CD4-positive, alpha-beta T cell treated with Interleukin-15 for 1 hour (primary cell): ENCODE measurements around the gene TAMALIN.

Experiments used
- DNase-seq: peaks from one replicate; pipeline ENCODE4 v3.0.0-alpha.2; 2020

TAMALIN gene

DNA sequence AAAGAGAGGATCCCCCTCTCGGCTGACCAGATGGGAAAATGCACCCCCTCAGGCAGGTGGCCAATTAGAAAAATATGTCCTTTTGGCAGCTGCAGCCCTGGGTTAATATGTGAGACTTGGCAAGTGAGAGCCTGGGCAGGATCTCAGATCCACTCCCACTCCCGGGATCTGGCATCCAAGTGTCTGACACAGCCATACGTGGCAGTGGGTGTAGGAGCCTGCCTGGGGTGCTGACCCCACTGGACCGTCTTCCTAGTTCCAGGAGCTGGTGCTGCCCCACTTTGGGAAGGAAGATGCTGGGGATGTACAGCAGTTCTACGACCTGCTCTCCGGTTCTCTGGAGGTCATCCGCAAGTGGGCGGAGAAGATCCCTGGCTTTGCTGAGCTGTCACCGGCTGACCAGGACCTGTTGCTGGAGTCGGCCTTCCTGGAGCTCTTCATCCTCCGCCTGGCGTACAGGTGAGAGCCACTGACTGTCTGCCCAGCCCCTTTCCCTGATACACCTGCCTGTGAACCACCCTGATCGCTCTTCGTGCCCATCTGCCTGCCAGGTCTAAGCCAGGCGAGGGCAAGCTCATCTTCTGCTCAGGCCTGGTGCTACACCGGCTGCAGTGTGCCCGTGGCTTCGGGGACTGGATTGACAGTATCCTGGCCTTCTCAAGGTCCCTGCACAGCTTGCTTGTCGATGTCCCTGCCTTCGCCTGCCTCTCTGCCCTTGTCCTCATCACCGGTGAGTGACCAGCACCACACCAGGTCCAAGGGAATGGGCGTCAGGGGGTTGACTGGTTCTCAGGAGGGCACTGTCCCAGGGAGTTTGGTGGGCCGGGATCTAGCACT, 50.3 kb downstream of the TAMALIN start:
- no peak for DNase-seq

DNA sequence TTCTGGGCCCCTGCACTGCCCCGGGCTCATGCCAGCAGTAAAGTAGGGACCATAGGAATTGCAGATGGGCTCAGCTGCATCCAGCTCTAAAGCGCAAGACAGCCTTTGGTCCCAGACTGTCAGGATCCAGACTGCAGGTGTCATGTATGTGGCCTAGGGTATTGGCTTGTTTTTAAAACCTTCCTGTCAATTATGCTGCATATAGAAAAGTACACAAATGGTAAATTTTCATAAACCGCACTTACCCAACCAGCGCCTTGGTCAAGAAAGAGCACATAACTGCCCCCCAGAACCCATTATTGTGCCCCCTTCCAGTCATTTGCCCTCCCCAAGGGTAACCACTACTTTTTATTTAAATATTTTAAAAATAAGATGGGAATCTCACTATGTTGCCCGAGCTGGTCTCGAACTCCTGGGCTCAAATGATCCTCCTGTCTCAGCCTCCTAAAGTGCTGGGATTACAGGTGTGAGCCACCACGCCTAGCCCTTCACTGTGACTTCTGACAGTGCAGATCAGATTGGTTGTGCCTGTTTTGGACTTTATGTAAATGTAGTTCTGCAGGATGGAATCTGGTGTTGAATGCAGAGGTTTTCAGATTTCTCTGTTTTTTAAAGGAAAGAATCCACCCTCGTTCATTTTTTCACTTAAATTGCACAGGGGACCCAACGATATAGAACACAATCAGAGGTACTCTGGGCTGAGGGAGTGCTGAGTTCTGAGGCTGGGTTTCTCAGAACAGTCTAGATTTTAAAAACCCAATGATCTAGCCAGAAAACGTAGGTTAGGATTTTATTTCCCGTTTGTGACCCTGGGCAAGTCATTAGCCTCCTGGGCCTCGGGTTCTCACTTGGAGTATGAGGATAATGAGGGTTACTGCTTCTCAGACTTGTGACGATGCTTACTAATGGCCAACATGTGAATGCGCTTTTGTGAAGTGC, 51.2 kb downstream of the TAMALIN start:
- DNase-seq = no peak

- DNase-seq = peak; percentile 33
Measured at GRCh38 chr12:52058631-52059361, 52.0 kb downstream of the TAMALIN start.

- peak; percentile 70 for DNase-seq
Measured at GRCh38 chr12:52059582-52060497, 53.1 kb downstream of the TAMALIN start.

DNA sequence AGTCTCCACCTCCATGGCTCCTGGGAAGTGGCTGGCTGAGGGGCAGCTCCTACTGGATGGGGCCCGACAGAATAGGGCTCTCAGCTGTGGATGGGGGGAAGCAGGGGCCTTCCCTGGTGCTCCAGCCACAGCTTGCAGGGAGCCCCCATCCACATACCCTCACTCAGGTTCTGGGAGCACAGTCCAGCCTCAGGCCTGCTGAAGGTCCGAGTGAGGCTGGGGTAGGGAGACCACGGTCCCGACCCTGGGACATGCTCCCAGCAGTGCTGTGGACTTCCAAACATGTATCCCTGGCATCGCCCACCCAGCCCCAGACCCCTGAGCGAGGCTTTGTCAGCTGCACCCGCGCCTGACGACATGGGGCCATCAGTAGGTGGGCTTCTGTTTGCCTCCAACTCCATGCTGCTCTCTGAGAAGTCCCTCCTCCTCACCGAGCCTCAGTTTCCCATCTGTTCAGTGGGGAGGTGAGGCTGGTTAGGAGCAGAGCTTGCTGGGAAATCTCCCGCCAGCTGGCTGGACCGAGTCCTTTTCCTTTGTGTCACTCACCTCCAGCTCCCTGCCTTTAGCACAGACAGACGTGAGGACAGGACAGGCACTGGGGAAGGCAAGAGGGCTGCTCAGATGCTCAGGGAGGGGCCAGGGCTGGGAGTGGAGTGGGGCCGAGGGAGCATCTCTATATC, 53.9 kb downstream of the TAMALIN start:
- DNase-seq = peak; percentile 40

DNA sequence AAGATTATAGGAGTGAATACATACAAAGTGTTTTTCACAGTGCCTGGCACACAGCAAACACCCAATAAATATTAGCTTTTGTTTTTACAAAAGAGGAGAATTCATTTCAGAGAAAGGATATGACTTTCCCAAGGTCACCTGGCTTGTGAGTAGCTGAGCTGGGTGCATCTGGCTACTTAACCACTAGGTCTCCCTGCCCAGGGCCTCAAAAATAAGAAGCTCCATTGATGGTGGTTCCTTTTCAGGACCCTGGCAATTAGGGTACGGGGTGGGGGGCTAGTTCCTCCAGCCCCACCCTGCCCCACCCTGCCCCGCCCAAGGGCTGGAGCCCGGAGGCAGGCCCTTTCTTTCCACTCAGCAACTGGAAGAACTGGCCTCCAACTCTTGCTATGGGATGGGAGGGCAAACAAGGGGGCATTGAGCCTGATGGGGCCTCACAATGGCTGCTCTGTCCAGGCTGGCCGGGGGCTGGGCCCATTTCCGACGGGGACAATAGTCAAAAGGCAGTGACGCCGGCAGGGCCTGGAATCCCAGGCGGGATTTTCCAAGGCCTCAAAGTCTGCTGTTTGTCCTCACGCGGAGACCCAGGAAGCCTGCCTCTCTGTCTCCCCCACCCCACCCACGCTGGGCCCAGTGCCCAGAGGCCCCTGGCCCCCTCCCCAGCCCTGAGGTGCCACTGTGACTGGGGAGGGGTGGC, 54.9 kb downstream of the TAMALIN start:
- DNase-seq = no peak

DNA sequence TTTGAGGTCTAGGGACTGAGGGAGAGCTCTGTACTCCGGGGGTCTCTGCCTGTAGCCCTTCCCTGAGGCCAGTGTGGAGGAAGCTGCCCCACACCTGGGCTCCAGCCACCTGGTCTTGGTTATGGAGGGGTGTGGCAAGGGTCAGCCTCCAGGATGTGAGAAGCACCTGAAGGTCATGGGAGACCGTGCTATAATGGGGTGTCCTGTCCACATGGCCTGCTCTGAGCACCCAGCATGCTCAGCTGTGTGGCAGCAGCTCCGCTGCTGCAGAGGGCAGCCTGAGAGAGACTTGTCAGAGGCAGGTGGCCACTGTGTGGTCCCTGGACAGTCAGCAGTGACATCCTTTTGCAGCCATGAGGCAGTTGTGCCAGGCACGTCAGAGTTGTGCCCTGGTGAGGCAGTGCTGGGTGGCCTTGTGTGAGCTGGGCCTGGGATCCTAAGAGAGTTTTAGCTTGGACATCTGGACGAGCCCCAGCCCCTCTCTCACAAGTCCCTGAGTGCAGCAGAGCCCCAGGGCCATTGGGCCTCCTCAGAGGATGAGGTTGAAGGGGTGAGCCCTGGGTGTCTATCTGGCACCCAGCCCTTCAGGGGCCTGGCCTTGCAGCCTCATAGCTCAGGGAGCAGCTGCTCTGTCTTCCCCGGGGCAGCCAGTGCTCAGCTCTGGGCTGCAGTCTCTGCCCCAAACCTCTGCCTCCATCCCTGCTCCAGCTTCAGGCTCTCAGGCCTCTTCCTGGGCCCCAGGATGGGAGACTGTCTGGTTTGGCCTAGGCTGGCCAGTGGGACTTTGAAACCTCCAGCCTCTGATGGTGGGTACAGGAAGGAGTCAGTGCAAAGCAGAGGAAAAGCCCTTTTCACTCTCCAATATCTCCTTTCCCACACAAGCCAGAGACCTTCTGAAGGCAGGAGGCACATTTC, 55.7 kb downstream of the TAMALIN start:
- no peak for DNase-seq

- DNase-seq = no peak
Measured at GRCh38 chr12:52063082-52063924, 56.6 kb downstream of the TAMALIN start.

GRCh38 chr12:52063981-52064649, 57.4 kb downstream of the TAMALIN start:
- DNase-seq = no peak
